ENCODE data around the gene IPO4. TPM values are rescaled to one million over a fixed set of nuclear protein-coding genes. Genes with fewer than 3 reads are reported as not detected.

Gene IPO4
- total and polyA plus RNA-seq, 9 of the 15 experiments (the other 6 are each of a cell fraction or from before 2014, with no cell fraction given) = 7.3 to 122 (median 31.8) TPM

DNA sequence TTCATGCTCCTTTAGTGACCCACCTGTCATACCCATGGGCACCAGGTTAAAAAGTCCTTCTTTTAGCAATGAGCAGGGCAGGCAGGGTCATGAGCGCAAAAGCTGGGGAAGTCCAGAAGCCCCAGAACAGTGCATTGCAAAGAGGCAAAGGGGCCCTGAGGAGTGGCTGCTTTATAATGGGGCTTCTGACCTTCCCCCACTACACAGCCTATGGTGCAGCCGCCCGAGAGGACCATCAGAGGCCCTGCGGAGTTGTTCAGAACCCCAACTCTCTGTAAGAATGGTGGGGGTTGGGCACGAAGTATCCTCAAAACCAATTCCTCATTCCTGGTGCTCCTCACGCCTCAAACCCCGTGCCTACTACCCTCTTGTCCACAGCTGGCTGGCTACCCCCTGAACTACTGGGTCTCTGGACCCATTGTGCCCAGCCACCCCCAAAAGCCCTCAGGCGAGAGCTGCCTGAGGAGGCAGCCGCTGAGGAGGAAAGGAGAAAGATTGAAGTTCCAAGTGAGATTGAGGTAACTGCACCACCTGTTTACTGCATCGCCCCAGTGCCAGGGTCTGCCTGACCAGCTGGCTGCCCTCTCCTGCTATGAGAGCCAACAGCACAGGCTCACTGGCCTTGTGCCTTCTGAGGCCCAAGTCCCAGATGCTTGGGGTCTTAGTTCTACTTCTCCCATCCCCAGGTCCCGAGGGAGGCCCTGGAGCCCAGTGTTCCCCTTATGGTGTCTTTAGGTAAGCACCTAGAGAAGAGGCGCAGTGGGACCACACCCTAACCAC lies 10.0 kb downstream of the IPO4 start:
- WGBS (ENCODE audit: insufficient coverage, low coverage, missing lambda C conversion rate) = 92% methylated on average over 10 of the region's 12 CpGs
- intact Hi-C loops (cut with micrococcal nuclease) (no loop called here), in situ Hi-C loops (cut with MboI) (no loop called here)
- ATAC-seq = no peak
- FAIRE-seq = no peak
- Histone ChIP-seq H3K79me2 (ENCODE audit: control insufficient read depth, insufficient read depth, low read length) (no peaks in the 10 kb centered on the region), H2AFZ (ENCODE audit: low read depth, low read length) (no peak overlapping the region), H3K4me2 (ENCODE audit: insufficient read depth, low read length) (no peak overlapping the region), H3K4me3 (no peak overlapping the region), H4K20me1 (replicated peaks; ENCODE audit: control insufficient read depth, insufficient read depth, low read length) (no peaks in the 10 kb centered on the region), H3K4me1 (replicated peaks in 1 of 2; ENCODE audit: control insufficient read depth in 2 of 2, insufficient read depth in 2 of 2, low read length in 2 of 2) (no peaks in the 10 kb centered on the region; a peak in 2 of 5 replicates), H3K27ac (ENCODE audit: extremely low read depth, low read depth, low read length) (no peak overlapping the region), H3K9ac (ENCODE audit: insufficient read depth in 1 of 2, low read depth in 2 of 2, low read length in 2 of 2) (no peak overlapping the region), H3K36me3 (ENCODE audit: control insufficient read depth, insufficient read depth, low read length) (peaks cover 51% of the 10 kb centered on the region; the same call in 2 of the 3 replicates), H3K9me1 (ENCODE audit: control insufficient read depth, insufficient read depth, low read length) (no peaks in the 10 kb centered on the region), H3K27me3 (ENCODE audit: control insufficient read depth in 2 of 2, insufficient read depth in 2 of 2, low read length in 2 of 2) (no peaks in the 10 kb centered on the region), H3K9me3 (replicated peaks; ENCODE audit: control insufficient read depth, insufficient read depth, low read depth, low read length) (no peaks in the 10 kb centered on the region)
- no TSS peak for BruUV-seq (replicated peaks)
- TF ChIP-seq, protein P1, sequence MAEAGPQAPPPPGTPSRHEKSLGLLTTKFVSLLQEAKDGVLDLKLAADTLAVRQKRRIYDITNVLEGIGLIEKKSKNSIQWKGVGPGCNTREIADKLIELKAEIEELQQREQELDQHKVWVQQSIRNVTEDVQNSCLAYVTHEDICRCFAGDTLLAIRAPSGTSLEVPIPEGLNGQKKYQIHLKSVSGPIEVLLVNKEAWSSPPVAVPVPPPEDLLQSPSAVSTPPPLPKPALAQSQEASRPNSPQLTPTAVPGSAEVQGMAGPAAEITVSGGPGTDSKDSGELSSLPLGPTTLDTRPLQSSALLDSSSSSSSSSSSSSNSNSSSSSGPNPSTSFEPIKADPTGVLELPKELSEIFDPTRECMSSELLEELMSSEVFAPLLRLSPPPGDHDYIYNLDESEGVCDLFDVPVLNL (CRISPR knock-in tag; IDR thresholded peaks at IDR 0.05; ENCODE audit: low read depth) = no peak
- TF ChIP-seq PML (IDR thresholded peaks at IDR 0.05; ENCODE audit: low read length) = no peak
- TF ChIP-seq, protein P2, sequence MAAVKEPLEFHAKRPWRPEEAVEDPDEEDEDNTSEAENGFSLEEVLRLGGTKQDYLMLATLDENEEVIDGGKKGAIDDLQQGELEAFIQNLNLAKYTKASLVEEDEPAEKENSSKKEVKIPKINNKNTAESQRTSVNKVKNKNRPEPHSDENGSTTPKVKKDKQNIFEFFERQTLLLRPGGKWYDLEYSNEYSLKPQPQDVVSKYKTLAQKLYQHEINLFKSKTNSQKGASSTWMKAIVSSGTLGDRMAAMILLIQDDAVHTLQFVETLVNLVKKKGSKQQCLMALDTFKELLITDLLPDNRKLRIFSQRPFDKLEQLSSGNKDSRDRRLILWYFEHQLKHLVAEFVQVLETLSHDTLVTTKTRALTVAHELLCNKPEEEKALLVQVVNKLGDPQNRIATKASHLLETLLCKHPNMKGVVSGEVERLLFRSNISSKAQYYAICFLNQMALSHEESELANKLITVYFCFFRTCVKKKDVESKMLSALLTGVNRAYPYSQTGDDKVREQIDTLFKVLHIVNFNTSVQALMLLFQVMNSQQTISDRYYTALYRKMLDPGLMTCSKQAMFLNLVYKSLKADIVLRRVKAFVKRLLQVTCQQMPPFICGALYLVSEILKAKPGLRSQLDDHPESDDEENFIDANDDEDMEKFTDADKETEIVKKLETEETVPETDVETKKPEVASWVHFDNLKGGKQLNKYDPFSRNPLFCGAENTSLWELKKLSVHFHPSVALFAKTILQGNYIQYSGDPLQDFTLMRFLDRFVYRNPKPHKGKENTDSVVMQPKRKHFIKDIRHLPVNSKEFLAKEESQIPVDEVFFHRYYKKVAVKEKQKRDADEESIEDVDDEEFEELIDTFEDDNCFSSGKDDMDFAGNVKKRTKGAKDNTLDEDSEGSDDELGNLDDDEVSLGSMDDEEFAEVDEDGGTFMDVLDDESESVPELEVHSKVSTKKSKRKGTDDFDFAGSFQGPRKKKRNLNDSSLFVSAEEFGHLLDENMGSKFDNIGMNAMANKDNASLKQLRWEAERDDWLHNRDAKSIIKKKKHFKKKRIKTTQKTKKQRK (IDR thresholded peaks at IDR 0.05; ENCODE audit: borderline replicate concordance, low read depth, low read length) = no peak
- ChIA-PET POLR2A (interaction anchor here (0.6 to 1.2 kb wide), 3 partner anchors 10 to 63 kb away, joined by 3 to 6 read pairs (median 4); partner anchors contain the start of genes IPO4 and IRF9), CTCF (ENCODE audit: low intra/inter-chr PET ratio) (no interaction called here)
- DNase-seq (ENCODE audit: extremely low read depth in 1 of 4, low spot score in 3 of 4) = no peak
